ENCODE data around the gene CKLF.

The CKLF gene

GRCh38 chr16:66525396-66526180, 26.8 kb upstream of the CKLF start:
- no peak for TF ChIP-seq CTCF (IDR thresholded peaks at IDR 0.05; ENCODE audit: insufficient read depth, low read depth, low read length, missing control alignments)

GRCh38 chr16:66528294-66528693, 24.1 kb upstream of the CKLF start:
- H3K4me3 ChIP-seq (ENCODE audit: low read depth, low read length), result no peak overlapping the region
- DNase-seq (ENCODE audit: low read depth), result no peak
- TF ChIP-seq CTCF (IDR thresholded peaks at IDR 0.05; ENCODE audit: insufficient read depth, low read depth, low read length, missing control alignments), result no peak

More at GRCh38 chr16:66525396-66526180, 26.8 kb upstream of the CKLF start:
- H3K4me3 ChIP-seq (ENCODE audit: low read depth, low read length), result no peak overlapping the region
- no peak for DNase-seq (ENCODE audit: low read depth)

- TF ChIP-seq CTCF (IDR thresholded peaks at IDR 0.05; ENCODE audit: insufficient read depth, low read depth, low read length, missing control alignments), result no peak
- DNase-seq (ENCODE audit: low read depth), result no peak
- no peak overlapping the region for H3K4me3 ChIP-seq (ENCODE audit: low read depth, low read length)
These were observed 22.9 kb upstream of the CKLF start for GRCh38 chr16:66529475-66529874.

- H3K4me3 ChIP-seq (ENCODE audit: low read depth, low read length), result no peak overlapping the region
- TF ChIP-seq CTCF (IDR thresholded peaks at IDR 0.05; ENCODE audit: insufficient read depth, low read depth, low read length, missing control alignments), result no peak
- DNase-seq (ENCODE audit: low read depth), result no peak
These were observed 18.0 kb upstream of the CKLF start for GRCh38 chr16:66534376-66534799.

- no peak overlapping the region for H3K4me3 ChIP-seq (ENCODE audit: low read depth, low read length)
- no peak for DNase-seq (ENCODE audit: low read depth)
- no peak for TF ChIP-seq CTCF (IDR thresholded peaks at IDR 0.05; ENCODE audit: insufficient read depth, low read depth, low read length, missing control alignments)
These were observed 15.9 kb upstream of the CKLF start for GRCh38 chr16:66536525-66536924.

GRCh38 chr16:66537236-66537635, 15.1 kb upstream of the CKLF start:
- DNase-seq (ENCODE audit: low read depth), result no peak
- H3K4me3 ChIP-seq (ENCODE audit: low read depth, low read length), result no peak overlapping the region

More at GRCh38 chr16:66537236-66537635, 15.1 kb upstream of the CKLF start:
- no peak for TF ChIP-seq CTCF (IDR thresholded peaks at IDR 0.05; ENCODE audit: insufficient read depth, low read depth, low read length, missing control alignments)

Measured in GM12865 (cell line).